ENCODE results near the gene CEP72.

DNA sequence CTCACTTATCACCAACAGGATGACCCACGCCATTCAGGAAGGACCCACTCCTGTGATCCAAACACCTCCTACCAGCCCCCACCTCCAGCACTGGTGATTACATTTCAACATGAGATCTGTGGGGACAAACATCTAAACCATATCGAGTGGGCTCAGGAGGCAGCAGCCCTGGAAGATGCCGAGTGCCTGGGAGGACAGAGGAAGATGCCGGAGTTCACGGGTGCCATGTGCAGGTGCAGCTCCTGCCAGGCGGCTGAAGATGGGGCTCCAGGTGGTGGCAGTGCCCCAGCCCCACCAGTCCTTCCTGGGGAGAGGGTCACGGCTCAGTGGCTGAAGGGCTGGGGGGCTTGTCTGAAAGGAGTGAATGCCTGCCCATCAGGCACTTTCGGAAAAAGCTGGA lies 6.1 kb upstream of the CEP72 start:
- TF ChIP-seq, protein P1, sequence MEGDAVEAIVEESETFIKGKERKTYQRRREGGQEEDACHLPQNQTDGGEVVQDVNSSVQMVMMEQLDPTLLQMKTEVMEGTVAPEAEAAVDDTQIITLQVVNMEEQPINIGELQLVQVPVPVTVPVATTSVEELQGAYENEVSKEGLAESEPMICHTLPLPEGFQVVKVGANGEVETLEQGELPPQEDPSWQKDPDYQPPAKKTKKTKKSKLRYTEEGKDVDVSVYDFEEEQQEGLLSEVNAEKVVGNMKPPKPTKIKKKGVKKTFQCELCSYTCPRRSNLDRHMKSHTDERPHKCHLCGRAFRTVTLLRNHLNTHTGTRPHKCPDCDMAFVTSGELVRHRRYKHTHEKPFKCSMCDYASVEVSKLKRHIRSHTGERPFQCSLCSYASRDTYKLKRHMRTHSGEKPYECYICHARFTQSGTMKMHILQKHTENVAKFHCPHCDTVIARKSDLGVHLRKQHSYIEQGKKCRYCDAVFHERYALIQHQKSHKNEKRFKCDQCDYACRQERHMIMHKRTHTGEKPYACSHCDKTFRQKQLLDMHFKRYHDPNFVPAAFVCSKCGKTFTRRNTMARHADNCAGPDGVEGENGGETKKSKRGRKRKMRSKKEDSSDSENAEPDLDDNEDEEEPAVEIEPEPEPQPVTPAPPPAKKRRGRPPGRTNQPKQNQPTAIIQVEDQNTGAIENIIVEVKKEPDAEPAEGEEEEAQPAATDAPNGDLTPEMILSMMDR (IDR thresholded peaks at IDR 0.05) = no peak
- TF ChIP-seq POLR2A (IDR thresholded peaks at IDR 0.05) = no peak
- TF ChIP-seq EP300 (IDR thresholded peaks at IDR 0.05) = no peak
